ENCODE data around the gene RAB27A. TPM values are rescaled to one million over a fixed set of nuclear protein-coding genes. Genes with fewer than 3 reads are reported as not detected.

Gene RAB27A
- total and polyA plus RNA-seq, 2 of the 8 experiments (the other 6 are each of a cell fraction or from before 2014, with no cell fraction given) = 2.3 to 6.5 TPM

- no peak for FAIRE-seq
- no peak overlapping the region for H3K4me2 ChIP-seq (ENCODE audit: insufficient read depth in 1 of 2, low read depth in 2 of 2, low read length in 2 of 2)
- TF ChIP-seq TAF7 (optimal IDR thresholded peaks at IDR 0.05; ENCODE audit: borderline replicate concordance, low read depth, low read length) = no peak
- TF ChIP-seq YY1 (IDR thresholded peaks at IDR 0.05; ENCODE audit: low read depth, low read length) = no peak
- no peak for TF ChIP-seq CHD1 (IDR thresholded peaks at IDR 0.05; ENCODE audit: low read depth, low read length)
- no peak for TF ChIP-seq EP300 (IDR thresholded peaks at IDR 0.05; ENCODE audit: borderline replicate concordance in 1 of 2, low read depth in 2 of 2, low read length in 2 of 2)
- TF ChIP-seq SUZ12 (IDR thresholded peaks at IDR 0.05; ENCODE audit: low read length) = no peak
- no peak for TF ChIP-seq PHF8 (conservative IDR thresholded peaks at IDR 0.05; ENCODE audit: low read depth, low read length)
- no peak for TF ChIP-seq TCF12 (IDR thresholded peaks at IDR 0.05; ENCODE audit: low read depth, low read length)
- no peak for TF ChIP-seq CTCF (IDR thresholded peaks at IDR 0.05; ENCODE audit: control extremely low read depth in 1 of 3, insufficient read depth in 1 of 3, low read depth in 1 of 3, low read length in 3 of 3)
- no peak for TF ChIP-seq SP2 (IDR thresholded peaks at IDR 0.05; ENCODE audit: low read length)
Observed at GRCh38 chr15:55266547-55266946, 23.1 kb downstream of the RAB27A start.

More at GRCh38 chr15:55266547-55266946, 23.1 kb downstream of the RAB27A start:
- Histone ChIP-seq H3K79me1 (ENCODE audit: low read depth, low read length) (no peaks in the 10 kb centered on the region), H3K79me2 (ENCODE audit: control insufficient read depth in 1 of 2, insufficient read depth in 2 of 2, low read length in 2 of 2) (no peaks in the 10 kb centered on the region), H2BK120ac (replicated peaks; ENCODE audit: low read depth, low read length) (no peak overlapping the region), H3K27ac (ENCODE audit: low read depth, low read length) (no peak overlapping the region), H3K27me3 (replicated peaks in 1 of 4; ENCODE audit: control insufficient read depth in 3 of 4, extremely low read depth in 1 of 4, insufficient read depth in 3 of 4, low read length in 3 of 4) (no peaks in the 10 kb centered on the region), H2BK15ac (ENCODE audit: low read length) (no peak overlapping the region), H4K20me1 (replicated peaks in 1 of 2; ENCODE audit: control insufficient read depth in 1 of 2, insufficient read depth in 2 of 2, low read length in 2 of 2) (no peaks in the 10 kb centered on the region), H3K18ac (ENCODE audit: extremely low read depth, low read length) (no peak overlapping the region), H3K14ac (ENCODE audit: insufficient read length) (no peak overlapping the region), H3K9me3 (ENCODE audit: insufficient read depth in 2 of 2, low read depth in 1 of 2, low read length in 1 of 2) (no peaks in the 10 kb centered on the region), H2BK12ac (ENCODE audit: low read depth, low read length) (no peak overlapping the region), H3K56ac (replicated peaks; ENCODE audit: insufficient read length, low read depth, low read length) (no peak overlapping the region), H4K8ac (ENCODE audit: extremely low read depth, insufficient read depth, low read length) (no peak overlapping the region), H4K91ac (replicated peaks; ENCODE audit: insufficient read length, low read length) (no peak overlapping the region), H2AK5ac (ENCODE audit: low read depth, low read length) (no peak overlapping the region), H3K4me1 (replicated peaks in 1 of 4; ENCODE audit: control insufficient read depth in 3 of 4, insufficient read depth in 4 of 4, low read length in 3 of 4) (no peaks in the 10 kb centered on the region), H3K23me2 (ENCODE audit: low read depth, low read length) (no peaks in the 10 kb centered on the region), H2BK5ac (ENCODE audit: low read depth, low read length) (no peak overlapping the region), H2AFZ (ENCODE audit: low read length) (no peak overlapping the region), H2BK20ac (ENCODE audit: low read length) (no peak overlapping the region), H3K4me3 (ENCODE audit: extremely low read depth in 1 of 4, insufficient read depth in 2 of 4, low read depth in 3 of 4, low read length in 4 of 4) (no peak overlapping the region), H4K5ac (ENCODE audit: insufficient read length, low read depth, low read length) (no peak overlapping the region), H3K23ac (ENCODE audit: insufficient read length) (no peak overlapping the region), H3K4ac (replicated peaks; ENCODE audit: insufficient read length, low read depth, low read length) (no peak overlapping the region), H3K36me3 (ENCODE audit: control insufficient read depth in 2 of 4, insufficient read depth in 4 of 4, low read length in 3 of 4) (no peaks in the 10 kb centered on the region), H3K9ac (replicated peaks in 1 of 4; ENCODE audit: extremely low read depth in 1 of 4, low read depth in 3 of 4, low read length in 3 of 4) (no peak overlapping the region)
- ChIA-PET POLR2A (ENCODE audit: partially characterized antibody) (no interaction called here), CTCF (ENCODE audit: partially characterized antibody) (no interaction called here)
- WGBS, 2 experiments (ENCODE audit: extremely low coverage in 1 of 2, insufficient coverage in 1 of 2, insufficient read length in 1 of 2, insufficient replicate concordance in 2 of 2, low coverage in 1 of 2, low lambda C conversion rate in 2 of 2, missing lambda C conversion rate in 1 of 2) = 87% methylated on average over 2 of the region's 2 CpGs; no CpG with 5 or more reads in 1 of the 2 experiments
- no peak for DNase-seq (ENCODE audit: low read depth in 1 of 2, low spot score in 2 of 2)
